Anterior cingulate cortex (tissue), 58 donors: ENCODE data around the gene DAP.
A peak's percentile ranks its signal among the peaks of the same experiment; 100 is the strongest.

Experiments
- DNase-seq, 58 donors: peaks; one replicate each; lab custom pipeline; 2025; lab: John Stamatoyannopoulos, UW

Gene DAP

GRCh38 chr5:10761933-10762775 lies 1.1 kb upstream of the DAP start:
- DNase-seq: peak in 7 of 58 donors; percentile 4 to 36 (median 12)

DNA sequence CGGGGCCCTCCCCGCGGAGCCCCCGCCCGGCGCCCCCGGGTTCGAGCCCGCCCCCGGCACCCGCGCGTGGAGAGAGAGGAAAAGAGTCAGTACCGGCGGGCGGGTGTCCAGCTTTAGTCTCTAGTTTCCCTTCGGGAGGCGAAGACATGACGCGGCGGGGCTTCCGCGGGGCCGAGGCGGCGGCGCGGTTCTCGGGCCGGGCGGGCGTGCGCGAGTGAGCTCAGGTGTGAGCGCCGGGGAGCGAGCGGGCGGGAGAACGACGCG lies 181 bp downstream of the DAP start:
- DNase-seq: peak in 2 of 58 donors; percentile 51 to 67

DNA sequence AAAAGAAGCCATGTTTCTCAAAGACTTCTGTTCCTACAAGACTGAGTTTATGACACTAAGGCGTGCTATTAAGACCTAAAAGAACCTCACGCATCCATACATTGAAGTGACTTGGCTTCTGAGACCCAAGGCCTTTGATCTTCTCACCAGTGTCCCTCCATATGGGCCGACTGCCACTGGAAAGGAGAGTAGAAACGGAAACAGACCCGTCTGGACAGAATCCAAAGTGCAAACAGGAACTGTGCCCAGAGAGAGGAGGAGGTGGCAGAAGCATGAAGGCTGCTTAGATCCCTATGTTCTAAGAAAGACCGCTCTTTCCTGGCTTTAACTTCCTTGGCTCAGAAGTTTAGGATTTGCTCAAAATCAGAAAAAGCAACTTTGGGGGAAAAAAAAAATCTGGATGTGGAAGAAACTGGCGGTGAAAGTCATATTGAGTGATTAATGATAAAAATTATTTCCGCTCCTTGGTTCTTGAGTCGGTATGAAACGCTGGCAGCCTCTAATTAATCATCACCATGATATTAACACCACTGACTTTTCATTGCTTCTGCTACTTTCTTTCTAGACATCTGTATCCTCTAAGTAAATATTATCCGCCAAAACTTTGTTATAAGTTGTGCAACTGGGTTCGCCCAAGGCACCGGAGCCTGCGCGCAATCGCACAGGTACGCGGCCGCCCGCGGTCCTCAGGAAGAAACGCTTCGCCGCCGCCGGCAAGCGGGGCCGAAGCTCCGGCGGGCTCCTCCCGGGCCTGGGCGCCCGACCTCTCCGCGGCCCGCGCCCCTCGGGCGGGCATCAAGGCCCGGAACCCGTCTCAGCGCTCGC lies 726 bp downstream of the DAP start:
- peak in 32 of 58 donors; percentile 0 to 59 (median 24) for DNase-seq

- no peak for DNase-seq
Measured at GRCh38 chr5:10759111-10759510, 1.9 kb downstream of the DAP start.

DNA sequence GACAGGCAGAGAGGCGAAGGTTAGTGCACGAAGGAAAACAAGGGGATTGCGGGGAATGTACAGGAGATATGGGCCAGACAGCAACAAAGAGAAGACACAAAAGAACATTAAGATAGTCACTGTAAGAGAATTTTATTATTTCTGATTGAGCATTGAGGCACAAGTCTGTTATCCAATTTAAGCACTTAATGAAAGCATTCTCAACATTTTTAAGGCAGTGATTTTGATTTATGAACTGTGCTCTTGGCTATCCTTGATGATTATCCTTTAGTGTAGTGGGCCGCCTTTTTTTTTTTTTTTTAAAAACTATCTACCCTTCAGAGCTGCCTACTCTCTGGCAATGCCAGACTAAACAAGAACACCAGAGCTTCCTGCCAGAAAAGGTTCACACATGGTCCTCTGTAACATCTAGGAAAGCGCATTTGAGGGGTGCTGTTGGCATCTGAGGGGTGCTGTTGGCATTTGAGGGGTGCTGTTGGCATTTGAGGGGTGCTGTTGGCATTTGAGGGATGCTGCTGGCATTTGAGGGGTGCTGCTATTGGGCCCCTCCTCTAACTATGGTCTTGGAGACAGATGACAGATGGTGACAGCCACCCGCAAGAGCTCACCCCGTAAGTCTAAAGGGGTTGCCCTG lies 3.0 kb downstream of the DAP start:
- no peak for DNase-seq

- no peak for DNase-seq
Measured at GRCh38 chr5:10757043-10757442, 4.0 kb downstream of the DAP start.

DNA sequence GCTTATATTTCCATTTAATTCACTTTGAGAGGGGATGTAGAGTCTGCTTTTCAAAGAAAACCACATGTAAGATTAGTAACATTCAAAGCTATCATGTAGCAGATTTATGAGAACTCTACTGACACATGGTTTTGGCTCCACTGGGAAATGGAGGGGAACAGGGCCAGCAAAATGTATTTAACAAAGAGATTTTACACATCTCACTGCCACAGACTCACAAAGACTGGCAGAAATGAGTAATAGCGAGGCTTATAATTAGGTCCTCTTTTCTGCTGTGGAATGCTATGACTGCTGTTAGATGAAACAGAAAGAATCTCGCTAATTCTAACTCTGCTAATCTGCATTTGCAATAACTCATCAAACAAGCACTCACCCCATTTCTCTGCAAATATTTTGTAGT lies 4.5 kb downstream of the DAP start:
- peak in 1 of 58 donors; percentile 15 for DNase-seq

DNA sequence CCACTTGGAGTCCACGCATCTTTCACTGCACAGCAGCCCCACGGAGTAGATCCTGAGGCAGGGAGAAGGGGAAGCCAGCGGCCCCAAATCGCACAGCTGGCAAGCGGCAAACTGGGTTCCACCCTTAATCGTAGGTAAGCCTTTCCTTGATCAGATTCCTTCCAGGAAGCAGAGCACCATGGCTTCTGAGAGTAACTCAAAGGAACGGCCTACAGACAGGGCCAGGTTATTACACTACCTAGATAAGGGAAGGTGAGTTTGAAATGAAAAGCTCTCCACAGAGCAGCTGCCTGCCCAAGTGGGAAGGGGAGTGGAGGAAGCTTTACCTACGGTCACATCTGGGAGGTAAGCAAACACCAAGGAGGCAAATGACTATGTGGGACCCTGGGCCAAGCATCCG lies 7.9 kb downstream of the DAP start:
- DNase-seq: no peak

- DNase-seq: no peak
Measured at GRCh38 chr5:10752451-10752850, 8.6 kb downstream of the DAP start.

- no peak for DNase-seq
Measured at GRCh38 chr5:10750909-10751308, 10.1 kb downstream of the DAP start.

GRCh38 chr5:10747678-10748622 lies 13.1 kb downstream of the DAP start:
- no peak for DNase-seq

GRCh38 chr5:10746711-10747110 lies 14.3 kb downstream of the DAP start:
- peak in 2 of 58 donors; percentile 8 to 16 for DNase-seq

DNA sequence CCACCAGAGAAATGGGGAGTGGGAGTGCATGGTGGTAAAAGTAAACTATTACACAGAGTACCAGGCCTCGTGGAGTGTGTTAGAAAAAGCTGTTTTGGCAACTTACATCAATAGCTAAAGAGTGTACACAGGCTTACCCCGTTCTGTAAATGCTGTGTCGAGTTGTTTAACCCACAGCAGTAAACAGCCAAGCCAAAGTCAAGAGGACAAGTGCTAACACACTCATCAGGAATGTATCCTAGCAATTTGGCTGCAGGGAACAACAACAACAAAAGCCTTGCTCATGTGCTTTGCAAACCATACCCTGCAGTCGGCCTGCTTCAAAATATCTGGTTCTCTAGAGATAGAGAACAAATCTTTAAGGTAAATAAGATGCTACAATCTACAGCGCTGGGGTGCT lies 15.9 kb downstream of the DAP start:
- DNase-seq: no peak

- DNase-seq: no peak
Measured at GRCh38 chr5:10744681-10745080, 16.4 kb downstream of the DAP start.

GRCh38 chr5:10743951-10744350 lies 17.1 kb downstream of the DAP start:
- DNase-seq: no peak

DNA sequence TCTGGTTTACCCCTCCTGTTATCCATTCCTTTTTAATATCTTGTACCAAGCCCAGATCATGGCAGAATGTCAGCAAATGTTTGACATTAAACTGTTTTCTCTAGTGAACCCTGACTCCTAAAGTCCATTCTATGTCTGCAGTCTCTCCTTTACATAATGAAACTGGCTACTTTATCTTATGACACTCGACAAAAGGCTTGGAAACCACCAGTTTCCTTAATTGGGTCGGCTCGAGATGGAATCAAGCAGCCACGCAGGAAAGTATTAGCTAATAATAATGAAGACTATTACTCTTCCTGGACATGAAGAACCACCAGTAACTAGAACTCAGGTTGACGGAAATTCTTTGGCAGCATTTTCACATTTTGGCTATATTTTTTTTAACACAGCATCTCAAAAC lies 17.5 kb downstream of the DAP start:
- no peak for DNase-seq

DNA sequence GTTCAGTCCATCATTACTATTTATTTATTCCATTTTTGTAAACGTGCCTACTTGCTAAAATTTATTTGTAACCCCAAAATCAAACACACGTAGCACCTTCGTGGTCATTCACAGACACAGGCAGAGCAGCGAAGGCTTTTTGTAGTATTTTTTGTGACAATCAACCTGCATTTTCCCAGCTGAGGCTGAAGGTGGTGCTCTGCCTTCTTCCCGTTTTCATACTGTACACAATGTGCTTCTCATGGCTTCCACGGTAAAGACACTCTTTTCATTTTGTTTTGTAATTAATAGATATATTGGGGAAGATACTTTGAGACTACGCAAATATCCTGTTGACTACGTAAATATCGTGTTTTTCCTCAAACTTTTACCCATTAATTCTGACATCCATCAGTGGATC lies 19.4 kb downstream of the DAP start:
- DNase-seq: no peak

- no peak for DNase-seq
Measured at GRCh38 chr5:10740384-10740783, 20.6 kb downstream of the DAP start.

- DNase-seq: no peak
Measured at GRCh38 chr5:10737880-10738279, 23.2 kb downstream of the DAP start.

DNA sequence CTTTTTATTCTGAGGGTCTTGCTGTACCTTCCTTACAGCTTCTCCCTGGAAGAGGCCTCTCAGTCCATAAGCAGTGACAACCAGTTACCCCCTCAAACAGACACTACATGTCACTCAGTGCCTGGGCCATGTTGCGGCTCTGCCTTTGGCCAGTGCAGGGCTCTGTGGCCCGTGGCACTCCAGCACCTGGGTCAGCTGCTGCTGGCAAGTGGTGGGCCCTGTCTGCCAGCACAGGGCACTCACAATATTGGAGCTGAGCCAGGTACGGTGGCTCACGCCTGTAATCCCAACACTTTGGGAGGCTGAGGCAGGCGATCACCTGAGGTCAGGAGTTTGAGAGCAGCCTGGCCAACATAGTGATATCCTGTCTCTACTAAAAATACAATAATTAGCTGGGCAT lies 24.2 kb downstream of the DAP start:
- no peak for DNase-seq
